Activated naive CD4-positive, alpha-beta T cell treated with Interleukin-2 at 50 U/mL for 16 hours (primary cell): Measurements from ENCODE around the gene ANAPC1.
"Not testable (repeated sequence)": the region's sequence is repeated elsewhere in the genome, so short reads cannot be mapped to it uniquely, and the experiment has no call there.

Experiments
- DNase-seq: peaks from one replicate; pipeline ENCODE4 v3.0.0-alpha.2; 2020

Gene ANAPC1, protein sequence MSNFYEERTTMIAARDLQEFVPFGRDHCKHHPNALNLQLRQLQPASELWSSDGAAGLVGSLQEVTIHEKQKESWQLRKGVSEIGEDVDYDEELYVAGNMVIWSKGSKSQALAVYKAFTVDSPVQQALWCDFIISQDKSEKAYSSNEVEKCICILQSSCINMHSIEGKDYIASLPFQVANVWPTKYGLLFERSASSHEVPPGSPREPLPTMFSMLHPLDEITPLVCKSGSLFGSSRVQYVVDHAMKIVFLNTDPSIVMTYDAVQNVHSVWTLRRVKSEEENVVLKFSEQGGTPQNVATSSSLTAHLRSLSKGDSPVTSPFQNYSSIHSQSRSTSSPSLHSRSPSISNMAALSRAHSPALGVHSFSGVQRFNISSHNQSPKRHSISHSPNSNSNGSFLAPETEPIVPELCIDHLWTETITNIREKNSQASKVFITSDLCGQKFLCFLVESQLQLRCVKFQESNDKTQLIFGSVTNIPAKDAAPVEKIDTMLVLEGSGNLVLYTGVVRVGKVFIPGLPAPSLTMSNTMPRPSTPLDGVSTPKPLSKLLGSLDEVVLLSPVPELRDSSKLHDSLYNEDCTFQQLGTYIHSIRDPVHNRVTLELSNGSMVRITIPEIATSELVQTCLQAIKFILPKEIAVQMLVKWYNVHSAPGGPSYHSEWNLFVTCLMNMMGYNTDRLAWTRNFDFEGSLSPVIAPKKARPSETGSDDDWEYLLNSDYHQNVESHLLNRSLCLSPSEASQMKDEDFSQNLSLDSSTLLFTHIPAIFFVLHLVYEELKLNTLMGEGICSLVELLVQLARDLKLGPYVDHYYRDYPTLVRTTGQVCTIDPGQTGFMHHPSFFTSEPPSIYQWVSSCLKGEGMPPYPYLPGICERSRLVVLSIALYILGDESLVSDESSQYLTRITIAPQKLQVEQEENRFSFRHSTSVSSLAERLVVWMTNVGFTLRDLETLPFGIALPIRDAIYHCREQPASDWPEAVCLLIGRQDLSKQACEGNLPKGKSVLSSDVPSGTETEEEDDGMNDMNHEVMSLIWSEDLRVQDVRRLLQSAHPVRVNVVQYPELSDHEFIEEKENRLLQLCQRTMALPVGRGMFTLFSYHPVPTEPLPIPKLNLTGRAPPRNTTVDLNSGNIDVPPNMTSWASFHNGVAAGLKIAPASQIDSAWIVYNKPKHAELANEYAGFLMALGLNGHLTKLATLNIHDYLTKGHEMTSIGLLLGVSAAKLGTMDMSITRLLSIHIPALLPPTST (N-terminal part only)

DNA sequence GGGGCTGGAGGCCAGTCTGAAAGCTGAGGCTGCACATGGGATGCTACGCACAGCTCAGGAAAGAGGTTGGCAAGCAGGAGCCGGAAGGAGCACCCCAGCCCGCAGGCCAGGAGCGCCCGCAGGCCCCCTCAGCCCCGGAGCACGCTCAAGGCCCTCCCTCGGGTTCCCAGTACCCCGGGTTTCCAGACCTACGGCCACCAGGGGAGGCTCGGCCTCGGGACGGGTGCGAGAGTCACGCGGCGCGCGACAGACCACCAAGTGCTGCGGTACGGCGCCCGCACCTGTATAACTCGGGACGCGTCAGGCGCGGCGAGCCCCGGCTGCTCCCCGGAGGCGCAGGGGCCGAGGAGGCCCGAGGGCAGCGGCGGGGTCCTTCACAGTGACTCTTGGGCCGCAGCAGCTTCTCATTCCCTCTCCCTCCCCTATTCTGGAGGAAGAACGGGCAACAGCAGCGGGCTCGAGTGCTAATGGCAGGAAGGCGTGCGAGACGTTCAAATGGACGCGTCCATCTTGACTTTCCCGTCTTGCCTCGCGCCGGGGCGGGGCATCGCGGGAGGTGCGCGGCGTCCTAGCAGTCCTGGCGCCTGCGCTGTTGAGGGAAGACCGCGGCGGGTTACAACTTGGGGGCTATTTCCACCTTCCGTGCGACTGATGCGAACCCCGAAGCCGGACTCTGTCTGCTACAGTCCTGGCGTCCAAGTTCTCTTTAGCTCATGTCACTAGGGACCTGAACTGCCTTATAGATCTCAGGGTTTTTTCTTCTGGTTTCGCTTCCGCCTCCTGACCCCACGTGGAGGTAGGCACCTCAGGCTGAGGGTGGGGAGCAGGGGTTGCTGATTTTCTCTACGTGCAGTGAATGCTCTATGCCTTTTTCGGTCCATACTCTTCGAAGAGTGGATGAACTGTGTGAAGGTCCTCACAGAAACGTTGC, at the start of gene ANAPC1:
Gene ANAPC1 (minus strand): TSS at position 533 of the 931 bp plus-strand sequence. CDS start 3,368 bp downstream, outside the sequence.
- peak; percentile 90 for DNase-seq

DNA sequence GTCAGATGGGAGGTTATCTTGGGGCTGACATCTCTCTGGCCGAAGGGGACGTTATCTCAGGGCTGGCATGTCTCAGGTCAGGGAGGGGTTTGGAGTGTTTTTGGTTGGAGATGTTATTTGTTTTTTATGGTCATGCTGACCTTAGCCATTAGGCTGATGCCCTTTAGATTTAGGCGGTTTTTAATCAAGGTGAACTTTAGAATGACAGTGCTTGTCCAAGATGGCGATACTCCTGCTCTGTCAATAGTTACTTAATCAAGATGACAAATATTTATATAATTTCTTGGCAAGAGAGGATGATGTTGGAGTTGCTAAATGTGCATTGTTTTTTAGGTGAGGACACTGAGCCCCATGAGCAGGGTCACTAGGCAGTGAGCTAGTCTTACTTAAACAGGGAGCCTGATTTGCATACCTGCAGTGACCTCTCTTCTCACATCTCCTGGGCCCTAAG, 48.9 kb upstream of the ANAPC1 start:
- no peak for DNase-seq

DNA sequence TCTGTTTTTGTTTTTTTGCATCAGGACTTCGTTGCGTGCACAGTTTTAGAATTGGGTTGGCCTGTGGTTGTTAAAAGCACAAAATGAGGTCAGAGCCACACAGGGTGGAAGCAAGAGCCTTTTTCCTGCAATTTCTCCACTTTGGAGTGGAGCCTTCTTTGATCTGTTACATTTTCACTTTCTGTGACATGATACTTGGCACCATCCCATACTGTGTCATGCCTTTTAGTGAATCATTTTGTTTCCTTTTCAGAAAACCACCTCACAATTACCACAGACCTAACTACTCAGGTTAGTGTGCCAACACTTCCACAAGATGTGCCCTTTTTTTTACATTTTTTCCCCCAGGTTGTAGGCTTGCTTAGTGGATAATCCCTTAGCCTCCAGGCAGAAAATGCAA, 46.9 kb upstream of the ANAPC1 start:
- DNase-seq: no peak

DNA sequence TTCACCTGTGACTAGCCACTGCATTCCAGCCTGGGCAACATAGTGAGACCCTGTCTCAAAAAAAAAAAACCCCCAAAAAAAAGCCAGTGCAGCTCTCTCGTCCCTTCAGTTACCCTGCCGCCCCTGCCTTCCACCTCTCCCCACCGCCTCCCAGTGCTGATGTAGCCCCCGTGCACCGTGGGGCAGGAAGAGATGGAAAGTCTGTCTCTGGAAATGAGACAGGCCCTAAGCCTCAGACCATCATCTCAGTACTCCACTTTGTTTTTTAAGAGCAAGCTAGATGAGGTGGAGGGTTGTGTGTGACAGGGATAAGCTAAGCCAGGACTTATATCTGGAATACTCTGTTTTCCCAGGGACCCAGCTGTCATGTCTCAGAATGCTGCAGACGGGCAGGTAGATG, 46.4 kb upstream of the ANAPC1 start:
- no peak for DNase-seq

DNA sequence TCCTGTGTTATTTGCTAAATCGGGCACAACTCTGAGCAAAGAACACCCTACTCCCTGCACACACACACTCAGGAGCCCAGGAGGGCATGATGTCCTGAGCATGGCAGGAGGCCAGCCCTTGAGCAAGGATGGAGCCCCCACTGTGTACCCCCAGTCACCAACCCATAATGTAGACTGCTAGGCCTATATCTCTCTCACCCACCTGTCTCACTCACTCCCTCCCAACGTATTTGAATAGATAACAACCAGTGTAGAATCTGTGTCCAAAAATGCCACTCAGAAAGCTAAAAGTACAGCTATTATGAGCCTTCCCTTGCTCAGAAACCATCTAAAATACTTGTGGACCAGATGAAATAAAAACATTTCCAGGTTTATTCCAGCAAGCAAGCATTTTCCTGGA, 43.7 kb upstream of the ANAPC1 start:
- DNase-seq: no peak

DNA sequence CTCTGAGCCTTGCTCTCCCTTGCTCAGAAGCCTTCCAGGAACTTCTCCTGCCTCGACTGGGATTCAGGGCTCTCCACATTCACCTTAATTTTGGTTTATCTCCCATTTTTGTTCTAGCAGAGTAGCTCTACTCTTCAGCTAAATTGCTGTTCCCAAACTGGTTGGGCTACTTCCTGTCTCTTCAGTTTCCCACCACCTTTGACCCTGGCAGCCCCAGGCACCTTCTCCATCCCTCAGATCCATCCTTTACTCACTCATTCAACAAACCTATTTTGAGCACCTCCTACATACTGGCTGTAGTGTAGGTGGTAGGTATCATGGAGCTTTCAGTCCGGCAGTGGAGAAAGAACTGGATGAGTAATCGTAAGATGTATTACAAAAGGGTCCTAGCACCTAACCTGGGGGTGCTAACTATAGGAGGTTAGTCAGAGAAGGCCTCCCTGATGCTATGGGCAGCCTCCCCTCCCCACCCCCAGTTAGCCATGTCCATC, 40.7 kb upstream of the ANAPC1 start:
- DNase-seq: no peak

DNA sequence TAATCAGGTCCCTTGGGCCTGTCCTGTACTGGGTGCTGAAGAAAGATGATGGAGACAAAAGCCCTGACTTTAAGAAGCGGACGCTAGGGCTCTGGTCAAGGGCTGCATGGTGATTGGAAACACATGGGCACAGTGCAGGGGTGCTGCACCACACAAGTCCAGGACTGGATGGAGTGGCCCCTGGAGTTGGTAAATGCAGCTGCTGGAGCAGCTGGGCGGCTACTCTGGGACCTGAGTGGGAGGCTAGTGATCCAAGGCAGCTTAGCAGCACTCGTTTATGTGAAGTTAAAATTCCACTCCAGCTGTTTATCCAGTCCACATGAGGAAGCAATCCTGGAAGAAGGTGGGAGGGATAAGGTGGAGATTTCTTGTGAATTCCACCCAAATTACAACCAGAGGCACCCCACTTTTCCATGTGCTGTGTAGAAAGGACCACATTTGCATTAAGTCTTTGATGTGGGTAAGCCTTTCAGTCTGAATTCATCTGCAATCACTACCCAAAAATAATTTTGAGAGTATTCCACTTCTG, 39.3 kb upstream of the ANAPC1 start:
- no peak for DNase-seq

DNA sequence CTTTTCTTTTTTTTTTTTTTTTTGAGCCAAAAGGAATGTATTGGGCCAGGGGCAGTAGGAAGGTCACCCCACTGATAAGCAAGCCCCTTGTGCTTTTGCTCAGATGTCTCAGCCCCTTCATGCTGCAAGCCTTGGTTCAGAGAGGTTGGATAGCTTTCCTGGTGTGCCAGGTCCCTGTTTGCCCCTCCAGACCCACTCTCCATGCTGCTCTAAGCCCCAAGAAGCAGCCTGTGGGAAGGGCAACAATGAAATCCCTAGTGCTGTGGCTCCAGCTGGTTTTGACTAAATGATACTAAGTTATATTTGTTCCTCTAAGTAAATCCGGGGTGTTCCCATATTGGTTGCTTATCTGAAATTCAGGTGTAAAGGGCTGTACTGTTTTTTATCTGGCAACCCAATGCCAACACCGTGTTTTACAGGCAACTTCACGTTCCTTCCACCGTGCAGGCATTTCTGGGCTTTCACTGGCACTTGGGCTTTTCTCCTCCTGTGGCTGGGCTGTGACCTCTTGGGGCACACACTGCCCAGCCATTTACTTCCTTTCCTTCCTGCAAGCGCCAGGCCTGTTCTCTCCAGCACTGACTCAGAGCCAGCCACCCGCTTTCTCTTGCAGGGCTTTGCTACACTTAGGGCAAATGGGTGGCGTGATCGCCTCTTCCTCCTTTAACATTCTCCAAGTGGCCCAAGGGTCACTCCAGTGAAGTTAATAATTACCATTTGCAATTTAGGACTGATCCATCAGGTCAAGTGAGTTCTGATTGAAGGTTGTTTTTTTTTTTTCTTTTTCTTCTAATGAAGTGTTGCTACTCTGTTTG, 36.0 kb upstream of the ANAPC1 start:
- no peak for DNase-seq

DNA sequence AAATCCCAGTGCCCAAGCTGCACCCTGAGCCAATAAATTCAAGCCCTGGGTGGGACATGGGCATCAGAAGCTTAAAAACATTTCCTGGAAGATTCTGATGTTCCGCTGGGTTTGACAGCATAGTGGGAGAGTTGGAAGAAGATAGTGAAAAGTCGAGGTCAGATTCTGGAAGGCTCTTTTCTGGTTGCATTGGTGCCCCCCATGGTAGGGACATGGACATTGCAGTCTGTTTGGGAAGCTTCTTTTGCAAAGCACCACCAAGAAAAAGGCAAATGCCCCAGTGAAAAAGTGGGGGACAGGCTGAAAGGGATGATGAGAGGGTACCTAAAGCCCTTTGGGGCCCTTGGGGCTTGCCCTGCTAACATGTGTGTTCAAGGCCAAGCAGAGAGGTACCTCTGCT, 35.4 kb upstream of the ANAPC1 start:
- DNase-seq: no peak

DNA sequence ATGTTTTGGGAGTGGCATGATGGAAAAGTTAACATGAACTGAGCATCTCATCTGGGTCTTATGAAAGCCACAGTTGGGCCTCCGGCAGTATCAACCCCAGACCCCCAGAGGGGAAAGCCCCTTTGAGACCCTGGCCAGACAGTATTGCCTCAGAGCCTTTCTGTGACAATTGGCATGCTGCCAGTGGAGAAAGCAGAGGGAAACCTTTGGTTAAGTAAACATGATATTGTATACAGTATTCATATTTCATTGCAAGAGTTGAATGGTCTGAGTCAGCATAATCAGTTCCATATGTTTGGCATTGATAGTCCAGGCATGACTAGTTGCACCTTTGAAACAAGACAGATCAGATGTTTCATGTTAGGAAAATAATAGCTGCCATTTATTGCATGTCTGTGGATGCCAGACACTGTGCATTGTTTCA, 34.4 kb upstream of the ANAPC1 start:
- DNase-seq: no peak

DNA sequence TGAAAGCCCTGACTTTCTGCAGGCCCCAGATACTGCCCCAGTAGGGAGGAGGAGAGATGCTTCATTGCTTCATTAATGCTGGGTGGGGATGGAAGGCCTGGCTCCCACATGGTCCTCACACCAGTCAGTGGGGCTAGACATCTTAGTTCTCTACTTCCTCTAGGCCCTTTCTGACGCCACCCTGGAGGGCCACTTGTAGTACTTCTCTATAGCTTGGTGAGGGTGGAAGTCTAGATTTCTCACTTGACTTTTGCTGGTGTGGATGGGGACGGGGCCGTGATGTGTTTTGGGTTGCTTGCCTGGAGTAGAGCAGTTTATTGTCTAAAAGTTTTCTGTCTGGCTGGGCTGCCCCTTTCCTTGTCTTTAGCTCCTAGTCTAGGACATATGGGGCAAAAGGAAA, 33.1 kb upstream of the ANAPC1 start:
- no peak for DNase-seq

DNA sequence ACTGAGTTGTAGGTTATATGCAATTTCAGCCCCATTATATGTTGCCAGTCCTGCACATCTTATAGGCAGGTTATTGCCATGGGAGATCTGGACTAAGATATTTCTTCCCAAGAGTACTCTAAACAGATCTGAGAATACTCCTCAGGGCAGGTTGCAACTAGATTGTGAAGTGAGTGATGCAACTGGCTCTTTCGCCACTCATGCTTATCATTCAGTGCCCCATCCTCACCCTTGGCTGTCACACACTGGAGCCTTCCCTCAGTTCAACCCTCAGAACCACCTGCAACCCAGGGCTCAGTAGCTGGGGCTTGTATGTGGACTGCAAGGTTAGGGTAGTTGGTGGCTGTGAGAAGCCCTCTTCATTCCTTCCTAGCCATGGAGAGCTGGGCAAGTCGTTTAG, 28.6 kb upstream of the ANAPC1 start:
- DNase-seq: no peak

DNA sequence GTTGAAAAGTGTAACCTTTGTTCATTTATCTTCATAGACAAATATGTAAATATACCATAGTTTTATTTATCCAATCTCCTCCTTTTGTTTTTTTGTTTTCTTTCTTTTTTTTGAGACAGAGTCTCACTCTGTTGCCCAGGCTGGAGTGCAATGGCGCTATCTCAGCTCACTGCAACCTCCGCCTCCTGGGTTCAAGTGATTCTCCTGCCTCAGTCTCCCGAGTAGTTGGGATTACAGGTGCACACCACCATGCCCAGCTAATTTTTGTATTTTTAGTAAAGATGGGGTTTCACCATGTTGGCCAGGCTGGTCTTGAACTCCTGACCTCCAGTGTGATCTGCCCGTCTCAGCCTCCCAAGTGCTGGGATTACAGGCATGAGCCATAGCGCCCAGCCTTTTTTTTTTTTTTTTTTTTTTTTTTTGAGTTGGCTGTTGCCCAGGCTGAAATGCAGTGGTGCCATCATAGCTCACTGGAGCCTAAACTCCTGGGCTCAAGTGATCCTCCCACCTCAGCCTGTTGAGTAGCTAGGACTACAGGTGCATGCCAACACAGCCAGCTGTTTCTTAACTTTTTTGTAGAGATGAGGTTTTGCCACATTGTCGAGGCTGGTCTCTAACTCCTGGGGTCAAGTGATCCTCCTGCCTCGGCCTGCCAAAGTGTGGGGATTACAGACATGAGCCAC, 27.4 kb upstream of the ANAPC1 start:
- DNase-seq: not testable (repeated sequence)

DNA sequence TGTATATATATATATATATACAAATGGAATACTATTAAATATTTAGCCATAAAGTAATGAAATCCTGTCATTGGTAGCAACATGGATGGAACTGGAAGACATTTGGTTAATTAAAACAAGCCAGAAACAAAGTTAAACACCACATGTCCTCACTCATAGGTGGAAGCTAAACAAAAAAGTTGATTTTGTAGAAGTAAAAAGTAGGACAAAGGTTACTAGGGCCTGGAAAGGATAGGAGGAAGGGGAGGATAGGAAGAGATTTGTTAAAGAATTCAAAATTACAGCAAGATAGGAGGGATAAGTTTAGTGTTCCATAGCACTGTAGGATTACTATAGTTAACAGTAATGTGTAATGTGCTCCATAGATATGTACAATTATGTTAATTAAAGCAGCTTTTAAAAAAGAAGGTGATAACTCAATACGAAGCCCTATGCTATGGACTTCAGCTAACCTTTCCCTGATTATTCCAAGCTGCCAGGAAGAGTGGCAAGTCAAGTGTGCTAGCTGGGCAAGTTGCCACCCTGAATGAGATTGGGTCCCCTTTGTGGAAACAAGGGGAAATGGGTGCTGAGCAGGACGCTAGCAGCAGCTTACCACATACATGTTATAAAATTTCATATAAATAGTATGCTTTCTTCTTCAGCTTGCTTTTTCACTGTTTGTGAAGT, 26.8 kb upstream of the ANAPC1 start:
- DNase-seq: no peak

DNA sequence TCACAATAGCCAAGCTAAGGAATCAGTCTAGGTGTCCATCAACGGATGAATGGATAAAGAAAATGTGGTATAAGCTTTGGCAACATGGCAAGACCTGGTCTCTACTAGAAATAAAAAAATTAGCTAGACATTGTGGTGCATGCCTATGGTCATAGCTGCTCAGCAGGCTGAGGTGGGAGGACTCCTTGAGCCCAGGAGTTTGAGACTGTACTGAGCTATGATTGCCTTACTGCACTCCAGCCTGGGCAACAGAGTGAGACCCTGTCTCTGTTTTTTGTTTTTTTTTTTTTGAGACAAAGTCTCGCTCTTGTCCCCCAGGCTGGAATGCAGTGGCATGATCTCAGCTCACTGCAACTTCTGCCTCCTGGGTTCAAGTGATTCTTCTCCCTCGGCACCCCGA, 26.0 kb upstream of the ANAPC1 start:
- DNase-seq: not testable (repeated sequence)

DNA sequence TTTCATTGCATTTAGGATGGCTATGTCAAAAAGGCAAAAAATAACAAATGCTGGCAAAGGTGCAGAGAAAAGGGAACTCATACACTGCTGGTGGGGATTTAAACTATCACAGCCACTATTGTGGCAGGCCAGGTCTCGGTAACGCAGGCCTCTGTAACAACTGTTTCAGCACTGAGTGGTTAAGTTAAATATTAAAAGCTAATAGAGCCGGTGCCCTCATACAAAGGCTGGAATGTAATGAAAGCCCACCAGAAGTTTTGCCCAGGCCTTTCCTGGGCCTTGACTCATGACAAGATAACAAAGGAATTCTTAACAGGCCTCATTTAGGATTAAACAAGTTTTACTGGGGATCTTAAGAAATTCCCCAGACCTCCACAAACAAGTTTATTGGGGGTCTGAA, 25.1 kb upstream of the ANAPC1 start:
- DNase-seq: no peak

DNA sequence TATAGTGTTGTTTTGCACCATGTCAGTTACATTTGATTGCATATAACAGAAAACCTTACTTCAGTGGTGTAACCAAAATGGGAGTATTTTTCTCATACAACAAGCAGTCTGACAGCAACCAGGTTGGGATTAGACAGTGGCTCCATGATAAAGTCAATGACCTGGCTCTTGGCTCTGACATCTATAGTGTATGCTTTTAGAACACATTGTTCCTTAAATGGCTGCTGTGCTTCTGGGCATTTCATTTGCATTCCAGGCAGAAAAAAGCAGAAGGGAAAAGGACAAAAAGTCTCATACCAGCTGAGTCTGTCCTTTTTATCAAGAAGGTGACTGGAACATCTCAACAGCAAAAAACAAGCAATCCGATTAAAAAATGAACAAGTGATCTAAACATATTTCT, 24.6 kb upstream of the ANAPC1 start:
- no peak for DNase-seq

DNA sequence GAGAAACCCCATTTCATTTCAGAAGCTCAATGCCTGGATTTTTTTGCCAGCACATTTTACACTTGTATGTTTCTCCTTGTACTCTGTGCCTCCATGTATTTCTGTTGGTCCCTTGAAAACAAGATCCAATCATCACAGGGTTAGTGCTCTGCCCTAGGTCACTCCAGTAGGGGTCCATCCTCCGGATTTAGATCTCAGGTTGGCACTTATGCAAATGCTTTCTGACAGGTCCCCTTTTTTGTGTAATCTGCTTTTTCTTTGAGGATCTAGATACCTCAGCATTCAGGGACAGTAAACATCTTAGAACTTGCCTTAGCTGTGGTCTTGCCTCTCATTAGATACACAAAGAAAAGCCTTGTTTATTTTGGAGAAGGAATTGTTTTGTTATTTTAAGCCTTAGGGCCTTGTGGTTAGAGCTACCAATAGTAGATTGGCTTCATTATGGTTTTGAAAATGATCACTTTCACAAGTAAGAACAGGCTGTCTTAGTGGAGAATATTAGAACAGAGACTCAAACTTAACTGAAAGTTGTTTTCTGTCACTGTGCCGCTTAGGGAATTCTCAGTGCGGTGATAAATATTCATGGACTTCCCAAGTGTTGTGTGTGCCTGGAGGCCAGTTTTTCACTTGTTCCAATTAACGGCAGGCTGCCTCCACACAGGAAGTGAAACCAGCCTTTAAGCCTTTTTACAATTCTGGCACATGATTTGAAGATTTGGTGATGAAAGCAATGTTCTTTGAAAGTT, 22.2 kb upstream of the ANAPC1 start:
- no peak for DNase-seq

DNA sequence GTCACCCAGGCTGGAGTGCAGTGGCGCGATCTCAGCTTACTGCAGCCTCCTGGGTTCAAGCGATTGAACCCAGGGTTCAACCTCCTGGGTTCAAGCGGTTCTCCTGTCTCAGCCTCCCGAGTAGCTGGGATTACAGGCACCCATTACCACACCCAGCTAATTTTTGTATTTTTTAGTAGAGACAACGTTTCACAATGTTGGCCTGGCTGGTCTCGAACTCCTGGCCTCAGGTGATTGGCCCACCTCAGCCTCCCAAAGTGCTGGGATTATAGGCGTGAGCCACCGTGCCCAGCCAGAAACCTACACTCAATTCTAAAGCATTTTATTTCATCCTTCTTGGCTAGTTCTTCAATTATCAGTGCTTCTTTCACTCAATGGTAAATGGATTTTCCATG, 21.5 kb upstream of the ANAPC1 start:
- not testable (repeated sequence) for DNase-seq
